ENCODE data around the gene ULK1.

GRCh38 chr12:131896080-131896810 lies 1.8 kb downstream of the ULK1 start:
- TF ChIP-seq CTCF (IDR thresholded peaks at IDR 0.05 in 4 of 5, conservative IDR thresholded peaks at IDR 0.05 in 1 of 5) (no peak), POLR2A (IDR thresholded peaks at IDR 0.05) (peak; percentile 99 to 100)
